ENCODE measurements around the gene ROPN1B. TPM values are rescaled to one million over a fixed set of nuclear protein-coding genes. Genes with fewer than 3 reads are reported as not detected.
A peak's percentile ranks its signal among the peaks of the same experiment; 100 is the strongest.

ROPN1B gene
- total RNA-seq, 1 experiment from 2014 or later = not detected

- no peak overlapping the region for H3K4me3 ChIP-seq
- no peak overlapping the region for H3K27ac ChIP-seq
- no peaks in the 10 kb centered on the region for H3K36me3 ChIP-seq
- DNase-seq (ENCODE audit: low read depth in 1 of 2, low spot score in 2 of 2) = peak in 1 of 2 experiments; percentile 28
- H3K9me3 ChIP-seq (replicated peaks) = peaks cover 6% of the 10 kb centered on the region; the same call in 1 of the 2 replicates
- H3K27me3 ChIP-seq (replicated peaks) = no peaks in the 10 kb centered on the region
- no peaks in the 10 kb centered on the region for H3K4me1 ChIP-seq (replicated peaks)
Observed at GRCh38 chr3:126023390-126023789, 54.4 kb downstream of the ROPN1B start.

- Histone ChIP-seq H3K4me1 (replicated peaks) (no peaks in the 10 kb centered on the region), H3K27me3 (replicated peaks) (no peaks in the 10 kb centered on the region), H3K36me3 (no peaks in the 10 kb centered on the region), H3K27ac (no peak overlapping the region), H3K9me3 (replicated peaks) (peaks cover 6% of the 10 kb centered on the region; the same call in 1 of the 2 replicates), H3K4me3 (no peak overlapping the region)
- peak in 1 of 2 experiments; percentile 25 for DNase-seq (ENCODE audit: low read depth in 1 of 2, low spot score in 2 of 2)
Observed at GRCh38 chr3:126024049-126024854, 55.3 kb downstream of the ROPN1B start.

GRCh38 chr3:126025116-126025729 is 56.2 kb downstream of the ROPN1B start:
- H3K36me3 ChIP-seq = no peaks in the 10 kb centered on the region
- no peaks in the 10 kb centered on the region for H3K27me3 ChIP-seq (replicated peaks)
- H3K27ac ChIP-seq = no peak overlapping the region
- peak in 1 of 2 experiments; percentile 11 for DNase-seq (ENCODE audit: low read depth in 1 of 2, low spot score in 2 of 2)
- no peaks in the 10 kb centered on the region for H3K4me1 ChIP-seq (replicated peaks)
- peaks cover 6% of the 10 kb centered on the region; the same call in 1 of the 2 replicates for H3K9me3 ChIP-seq (replicated peaks)
- no peak overlapping the region for H3K4me3 ChIP-seq

DNA sequence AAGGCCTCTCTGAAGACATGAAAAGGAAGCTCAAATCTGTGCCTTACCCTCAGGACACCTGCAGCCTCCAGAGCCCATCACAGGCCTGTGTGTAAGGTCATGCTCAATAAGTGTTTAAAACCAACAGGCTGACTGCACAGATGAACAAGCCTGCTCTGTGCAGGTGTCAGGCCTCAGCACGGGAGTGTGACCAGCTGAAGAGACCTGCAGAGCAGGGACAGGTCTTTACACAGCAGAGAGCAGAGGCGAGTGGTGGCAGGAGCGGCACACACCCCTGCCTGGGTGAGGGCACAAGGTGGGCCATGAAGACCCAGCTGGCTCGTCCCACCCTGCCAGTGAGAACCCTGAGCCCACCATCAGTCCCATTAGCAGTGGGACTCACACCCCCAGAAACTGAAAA is 56.9 kb downstream of the ROPN1B start:
- peak in 1 of 2 experiments; percentile 26 for DNase-seq (ENCODE audit: low read depth in 1 of 2, low spot score in 2 of 2)
- no peak overlapping the region for H3K4me3 ChIP-seq
- H3K27me3 ChIP-seq (replicated peaks) = no peaks in the 10 kb centered on the region
- H3K9me3 ChIP-seq (replicated peaks) = peaks cover 6% of the 10 kb centered on the region; the same call in 1 of the 2 replicates
- H3K4me1 ChIP-seq (replicated peaks) = no peaks in the 10 kb centered on the region
- H3K36me3 ChIP-seq = no peaks in the 10 kb centered on the region
- no peak overlapping the region for H3K27ac ChIP-seq

- H3K36me3 ChIP-seq = no peaks in the 10 kb centered on the region
- H3K4me3 ChIP-seq = no peak overlapping the region
- no peaks in the 10 kb centered on the region for H3K27me3 ChIP-seq (replicated peaks)
- DNase-seq (ENCODE audit: low read depth in 1 of 2, low spot score in 2 of 2) = peak in 1 of 2 experiments; percentile 21
- peaks cover 6% of the 10 kb centered on the region; the same call in 1 of the 2 replicates for H3K9me3 ChIP-seq (replicated peaks)
- no peaks in the 10 kb centered on the region for H3K4me1 ChIP-seq (replicated peaks)
- H3K27ac ChIP-seq = no peak overlapping the region
Observed at GRCh38 chr3:126026277-126026751, 57.3 kb downstream of the ROPN1B start.

GRCh38 chr3:126026761-126027160 is 57.8 kb downstream of the ROPN1B start:
- Histone ChIP-seq H3K4me3 (no peak overlapping the region), H3K27me3 (replicated peaks) (no peaks in the 10 kb centered on the region), H3K27ac (no peak overlapping the region), H3K4me1 (replicated peaks) (no peaks in the 10 kb centered on the region), H3K36me3 (no peaks in the 10 kb centered on the region), H3K9me3 (replicated peaks) (peaks cover 6% of the 10 kb centered on the region; the same call in 1 of the 2 replicates)
- DNase-seq (ENCODE audit: low read depth in 1 of 2, low spot score in 2 of 2) = peak in 1 of 2 experiments; percentile 14

- Histone ChIP-seq H3K27me3 (replicated peaks) (no peaks in the 10 kb centered on the region), H3K27ac (no peak overlapping the region), H3K4me3 (no peak overlapping the region), H3K36me3 (no peaks in the 10 kb centered on the region), H3K4me1 (replicated peaks) (no peaks in the 10 kb centered on the region), H3K9me3 (replicated peaks) (peaks cover 6% of the 10 kb centered on the region; the same call in 1 of the 2 replicates)
- peak in 1 of 2 experiments; percentile 5 for DNase-seq (ENCODE audit: low read depth in 1 of 2, low spot score in 2 of 2)
Observed at GRCh38 chr3:126028096-126028495, 59.1 kb downstream of the ROPN1B start.

DNA sequence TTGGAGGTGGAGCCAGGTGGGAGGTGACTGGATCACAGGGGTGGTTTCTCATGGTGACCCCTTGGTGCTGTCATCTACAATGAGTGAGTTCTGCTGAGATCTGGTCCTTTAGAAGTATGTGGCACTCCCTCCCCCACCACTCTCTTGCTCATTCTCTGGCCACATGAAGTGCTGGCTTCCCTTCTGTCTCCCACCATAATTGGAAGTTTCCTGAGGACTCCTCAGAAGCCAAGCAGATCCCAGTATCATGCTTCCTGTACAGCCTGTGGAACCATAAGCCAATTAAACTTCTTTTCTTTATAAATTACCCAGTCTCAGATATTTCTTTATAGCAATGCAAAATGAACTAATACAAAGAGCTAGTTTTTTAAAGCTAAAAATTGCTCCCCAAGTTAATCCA is 60.3 kb downstream of the ROPN1B start:
- H3K4me1 ChIP-seq (replicated peaks) = no peaks in the 10 kb centered on the region
- no peak overlapping the region for H3K4me3 ChIP-seq
- H3K36me3 ChIP-seq = no peaks in the 10 kb centered on the region
- peaks cover 6% of the 10 kb centered on the region; the same call in 1 of the 2 replicates for H3K9me3 ChIP-seq (replicated peaks)
- H3K27ac ChIP-seq = no peak overlapping the region
- no peak for DNase-seq (ENCODE audit: low read depth in 1 of 2, low spot score in 2 of 2)
- no peaks in the 10 kb centered on the region for H3K27me3 ChIP-seq (replicated peaks)

GRCh38 chr3:126030455-126030854 is 61.5 kb downstream of the ROPN1B start:
- Histone ChIP-seq H3K4me3 (no peak overlapping the region), H3K4me1 (replicated peaks) (no peaks in the 10 kb centered on the region), H3K27ac (no peak overlapping the region), H3K9me3 (replicated peaks) (peaks cover 6% of the 10 kb centered on the region; the same call in 1 of the 2 replicates), H3K36me3 (no peaks in the 10 kb centered on the region), H3K27me3 (replicated peaks) (no peaks in the 10 kb centered on the region)
- peak in 1 of 2 experiments; percentile 13 for DNase-seq (ENCODE audit: low read depth in 1 of 2, low spot score in 2 of 2)

DNA sequence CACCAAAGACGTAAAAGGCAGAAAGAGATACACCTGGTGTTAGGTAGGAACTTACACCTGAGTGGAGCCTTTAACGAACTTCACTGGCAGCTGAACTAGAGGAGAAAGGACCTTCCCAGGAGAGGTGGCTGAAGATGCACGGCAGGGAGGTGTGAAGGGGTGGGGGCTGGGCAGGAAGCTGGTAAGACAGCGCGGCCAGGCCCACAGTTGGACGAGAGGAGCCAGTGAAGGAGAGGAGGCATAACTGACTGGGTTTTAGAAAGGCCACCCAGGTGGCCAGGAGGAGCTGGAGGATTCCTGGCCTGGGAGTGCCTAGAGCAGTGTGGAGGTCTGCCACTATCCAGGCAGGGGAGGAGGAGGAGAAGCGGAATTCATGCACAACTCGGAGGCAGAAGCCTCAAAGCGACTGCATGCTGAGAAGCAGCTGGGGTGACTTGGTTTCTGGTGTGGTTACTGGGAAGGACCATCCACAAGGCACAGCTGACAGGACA is 63.0 kb downstream of the ROPN1B start:
- Histone ChIP-seq H3K4me3 (no peak overlapping the region), H3K27ac (no peak overlapping the region), H3K4me1 (replicated peaks) (no peaks in the 10 kb centered on the region), H3K27me3 (replicated peaks) (no peaks in the 10 kb centered on the region), H3K36me3 (no peaks in the 10 kb centered on the region), H3K9me3 (replicated peaks) (peaks cover 6% of the 10 kb centered on the region; the same call in 1 of the 2 replicates)
- DNase-seq (ENCODE audit: low read depth in 1 of 2, low spot score in 2 of 2) = peak in 1 of 2 experiments; percentile 35

Other genes with a start within 250 kb of the ROPN1B start
- 32.7 and 33.1 TPM in 2 replicates for gene SLC41A3, start 114.9 kb downstream of the ROPN1B start, total RNA-seq (2014; rRNA removed; shearing (Covaris generic))
- not detected in 2 replicates for gene ALDH1L1, start 211.4 kb downstream of the ROPN1B start, total RNA-seq (2014; rRNA removed; shearing (Covaris generic))